Spleen (tissue), 13 donors: ENCODE results near the gene C5orf52. TPM values are rescaled to one million over a fixed set of nuclear protein-coding genes. Genes with fewer than 3 reads are reported as not detected.

ENCODE experiments used
- DNase-seq: peaks from one replicate; pipeline ENCODE4 v3.0.0-alpha.2; 2020
- H3K27ac ChIP-seq, 8 donors: fragments of 200-600 bp; sonication (generic) in 7 of 8; 1 replicate in 4 of 8; 2 replicates in 4 of 8; pipeline versions ENCODE4 v1.5.0 to v1.8.0; 2016 to 2021; ENCODE audit warnings: inconsistent platforms in 4 of 8, mild to moderate bottlenecking in 4 of 8, moderate library complexity in 1 of 8
- H3K27me3 ChIP-seq, 7 donors: fragments of 200-600 bp; sonication (generic) in 6 of 7; replicated peaks in 1 of 7; 1 replicate in 4 of 7; 2 replicates in 3 of 7; pipeline versions ENCODE4 v1.5.0 to v1.8.0; 2016 to 2021; ENCODE audit warnings: inconsistent platforms in 3 of 7, mild to moderate bottlenecking in 1 of 7
- H3K36me3 ChIP-seq, 6 donors: fragments of 200-600 bp; sonication (generic) in 5 of 6; 1 replicate in 4 of 6; 2 replicates in 2 of 6; pipeline versions ENCODE4 v1.5.0 to v1.8.0; 2016 to 2021; ENCODE audit warnings: inconsistent platforms in 2 of 6
- H3K4me1 ChIP-seq, 6 donors: fragments of 200-600 bp; sonication (generic) in 5 of 6; 1 replicate in 3 of 6; 2 replicates in 3 of 6; pipeline versions ENCODE4 v1.5.0 to v1.8.0; 2016 to 2021; ENCODE audit warnings: inconsistent platforms in 3 of 6
- H3K4me3 ChIP-seq, 8 donors: fragments of 200-600 bp; sonication (generic) in 7 of 8; 1 replicate in 4 of 8; 2 replicates in 4 of 8; pipeline versions ENCODE4 v1.5.0 to v1.8.0; 2016 to 2021; ENCODE audit warnings: inconsistent platforms in 4 of 8, mild to moderate bottlenecking in 4 of 8, moderate library complexity in 2 of 8
- H3K9me3 ChIP-seq, 8 donors: fragments of 200-600 bp; sonication (generic) in 7 of 8; 1 replicate in 4 of 8; 2 replicates in 4 of 8; pipeline versions ENCODE4 v1.5.0 to v1.8.0; 2016 to 2021; ENCODE audit warnings: inconsistent platforms in 4 of 8
- POLR2A ChIP-seq, 3 donors: fragments of 450-650 bp; IDR thresholded peaks; one replicate each; pipeline ENCODE4 v1.5.1; 2017; ENCODE audit warnings: antibody characterized with exemption in 3 of 3, mild to moderate bottlenecking in 1 of 3
- POLR2AphosphoS5 ChIP-seq, 3 donors: sonication (generic); formaldehyde crosslinking; IDR thresholded peaks; one replicate each; pipeline ENCODE4 v1.5.1; 2017; ENCODE audit warnings: antibody characterized with exemption in 3 of 3
- WGBS, 5 donors: extraction: QIAGEN DNeasy Blood & Tissue Kit in 3 of 5; methylation state at CpG; one replicate each; pipeline versions ENCODE4 v1.1.5 to v1.1.7; 2013 to 2018; 5-methylcytosine and 5-hydroxymethylcytosine counted together
- intact Hi-C: fragments of 100-400 bp; cut with DNase I; formaldehyde crosslinking; loops from one replicate; pipeline ENCODE4 v1.15.0; 2023; ENCODE audit warnings: low total_unique reads
- long read RNA-seq, 2 donors: transcript quantifications; one replicate each; lab custom pipeline, GENCODE V29; 2026
- polyA plus RNA-seq, 3 donors: library from polyadenylated mRNA; stranded (reverse); fragments of 200-250 nt; gene quantifications; one replicate each; pipeline ENCODE4 v1.2.1, GENCODE V29; 2013
- total RNA-seq, 7 donors: library from RNA; depleted of rRNA in 3 of 7; stranded (reverse); fragments of >200 nt in 3 of 7; fragmentation: NEBNext Ultra II Directional in 4 of 7; extraction: Animal tissue kit (Norgen Biotek cat#: 25700) in 4 of 7; gene quantifications; one replicate each; pipeline versions ENCODE4 v1.1.0 to v1.2.1, GENCODE V29; 2016 to 2021
- TF ChIP-seq, protein P1 (sequence below), 11 experiments: fragments of 200-600 bp in 7 of 11; fragments of 450-650 bp in 4 of 11; sonication (generic) in 4 of 11; IDR thresholded peaks in 8 of 11; conservative IDR thresholded peaks in 3 of 11; 1 replicate in 7 of 11; 2 replicates in 4 of 11; pipeline versions ENCODE4 v1.4.0 to v1.8.0; 2016 to 2021; ENCODE audit warnings: antibody characterized with exemption in 11 of 11, inconsistent platforms in 4 of 11, mild to moderate bottlenecking in 1 of 11
- donor health status: healthy with polysubstance abuse.
- donor health status: DM: no; HTN: no; CAD: no; lungs with moderate emphysema.
- donor health status: DM: no; HTN: no; CAD: no.
- donor health status: Bipolar disorder and iron deficiency.
- donor health status: healthy.
- donor health status: DM: no; HTN: no; CAD: no.
- donor health status: DM: yes; HTN: yes; CAD: no.

The C5orf52 gene
- not detected for total RNA-seq
- not detected for polyA plus RNA-seq
- long read RNA-seq, donor 1, result 0 reads
- long read RNA-seq, donor 2, result 0 reads

DNA sequence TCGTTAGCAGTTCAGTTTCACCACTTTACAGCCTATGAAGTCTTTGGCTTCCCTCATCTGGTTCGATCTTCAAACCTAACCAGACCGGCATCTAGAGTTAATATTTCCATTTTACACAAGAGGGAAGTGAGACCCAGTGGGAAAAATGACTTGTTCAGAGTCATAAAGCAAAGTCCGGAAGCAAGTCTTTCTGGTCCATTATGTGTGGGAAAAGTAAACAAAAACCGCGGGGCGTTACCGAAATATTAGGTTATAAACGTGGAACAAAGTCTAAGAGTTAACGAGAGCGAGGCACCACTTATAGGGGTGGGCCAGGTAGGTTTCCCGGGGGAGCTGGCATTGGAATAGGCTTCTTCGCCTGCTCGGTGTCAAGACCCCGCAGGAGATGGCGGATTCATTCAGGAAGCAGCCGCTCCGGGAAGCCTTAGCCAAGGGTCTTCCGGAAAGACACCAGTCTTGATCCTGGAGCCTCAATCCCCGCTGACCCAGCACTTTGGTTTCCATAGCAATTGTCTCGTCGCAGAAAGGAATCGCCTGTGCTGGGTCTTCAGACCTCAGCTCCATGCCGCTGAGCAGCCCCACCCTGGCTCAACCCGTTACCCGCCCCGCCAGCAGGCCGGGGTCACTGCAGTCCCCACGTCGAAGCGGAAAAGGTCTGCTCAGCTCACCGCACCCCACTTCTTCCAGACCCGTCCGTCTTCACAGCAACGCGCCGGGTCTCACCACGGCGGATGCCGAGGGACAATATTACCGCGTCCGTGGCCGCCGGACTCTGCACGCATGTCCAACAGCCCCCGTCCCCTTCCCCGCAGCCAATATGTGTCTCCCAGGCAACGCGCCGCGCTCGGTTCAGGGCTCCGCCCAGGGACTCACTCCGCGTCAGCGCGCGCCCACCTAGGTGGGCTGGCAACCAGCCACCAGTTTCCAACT lies at the start of gene C5orf52:
TSS of gene C5orf52 (plus strand) at position 872 of the 930 bp plus-strand sequence. CDS start 82 bp downstream, outside the sequence.
- H3K9me3 ChIP-seq, result no peaks in the 10 kb centered on the region
- H3K4me3 ChIP-seq, result peak within 1 kb of the TSS; percentile 46 to 72 (median 58)
- intact Hi-C loops, result loop anchor here (5.0 kb wide), 1 partner anchor 46 kb away; no protein-coding TSS in a partner anchor
- H3K36me3 ChIP-seq, result no peaks in the 10 kb centered on the region
- DNase-seq, result peak; percentile 81
- H3K27ac ChIP-seq, result peak within 1 kb of the TSS in 1 of 8 donors; percentile 24
- 1 to 5% (median 3%) methylated on average over 32 to 59 of the region's 59 CpGs for WGBS, 5 donors
- peaks cover 0 to 23% (median 17%) of the 10 kb centered on the region in 6 donors for H3K4me1 ChIP-seq
- TF ChIP-seq POLR2A (IDR thresholded peaks at IDR 0.05), result no peak
- TF ChIP-seq, protein P1, sequence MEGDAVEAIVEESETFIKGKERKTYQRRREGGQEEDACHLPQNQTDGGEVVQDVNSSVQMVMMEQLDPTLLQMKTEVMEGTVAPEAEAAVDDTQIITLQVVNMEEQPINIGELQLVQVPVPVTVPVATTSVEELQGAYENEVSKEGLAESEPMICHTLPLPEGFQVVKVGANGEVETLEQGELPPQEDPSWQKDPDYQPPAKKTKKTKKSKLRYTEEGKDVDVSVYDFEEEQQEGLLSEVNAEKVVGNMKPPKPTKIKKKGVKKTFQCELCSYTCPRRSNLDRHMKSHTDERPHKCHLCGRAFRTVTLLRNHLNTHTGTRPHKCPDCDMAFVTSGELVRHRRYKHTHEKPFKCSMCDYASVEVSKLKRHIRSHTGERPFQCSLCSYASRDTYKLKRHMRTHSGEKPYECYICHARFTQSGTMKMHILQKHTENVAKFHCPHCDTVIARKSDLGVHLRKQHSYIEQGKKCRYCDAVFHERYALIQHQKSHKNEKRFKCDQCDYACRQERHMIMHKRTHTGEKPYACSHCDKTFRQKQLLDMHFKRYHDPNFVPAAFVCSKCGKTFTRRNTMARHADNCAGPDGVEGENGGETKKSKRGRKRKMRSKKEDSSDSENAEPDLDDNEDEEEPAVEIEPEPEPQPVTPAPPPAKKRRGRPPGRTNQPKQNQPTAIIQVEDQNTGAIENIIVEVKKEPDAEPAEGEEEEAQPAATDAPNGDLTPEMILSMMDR (IDR thresholded peaks at IDR 0.05 in 8 of 11, conservative IDR thresholded peaks at IDR 0.05 in 3 of 11), result no peak
- TF ChIP-seq POLR2AphosphoS5 (IDR thresholded peaks at IDR 0.05), result peak; percentile 11 to 58 (median 52)
- H3K27me3 ChIP-seq, result peaks cover 0 to 32% (median 4%) of the 10 kb centered on the region in 7 donors

DNA sequence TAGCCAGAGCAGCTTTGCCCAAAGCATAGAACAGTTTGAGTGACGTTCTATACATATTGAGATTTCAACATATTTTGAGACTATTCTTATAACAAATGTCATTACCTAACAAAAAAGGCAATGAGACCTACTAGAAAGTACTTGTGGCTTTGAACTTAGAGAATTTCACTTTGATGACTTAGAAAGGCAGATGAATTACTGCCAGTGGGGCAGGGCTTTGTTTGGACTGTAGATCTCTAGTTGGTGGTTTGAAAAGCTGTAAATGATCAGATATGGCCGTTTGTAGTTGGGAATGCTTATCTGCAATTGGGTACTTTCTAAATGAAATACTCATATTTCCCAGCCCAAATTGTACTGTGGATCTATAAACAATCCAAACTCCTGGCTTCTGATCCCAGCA lies 47.2 kb upstream of the C5orf52 start:
- WGBS, 5 donors, result 59 to 68% (median 64%) methylated on average over 2 of the region's 2 CpGs
- Histone ChIP-seq H3K4me3 (no peak overlapping the region), H3K9me3 (peaks cover 0 to 3% (median 0%) of the 10 kb centered on the region in 8 donors), H3K27ac (no peak overlapping the region), H3K36me3 (no peaks in the 10 kb centered on the region), H3K27me3 (no peaks in the 10 kb centered on the region), H3K4me1 (no peaks in the 10 kb centered on the region)
- intact Hi-C loops, result no loop called here
- no peak for DNase-seq
- TF ChIP-seq POLR2A (IDR thresholded peaks at IDR 0.05), result no peak
- no peak for TF ChIP-seq POLR2AphosphoS5 (IDR thresholded peaks at IDR 0.05)
- TF ChIP-seq, protein P1 (IDR thresholded peaks at IDR 0.05 in 8 of 11, conservative IDR thresholded peaks at IDR 0.05 in 3 of 11), result no peak

DNA sequence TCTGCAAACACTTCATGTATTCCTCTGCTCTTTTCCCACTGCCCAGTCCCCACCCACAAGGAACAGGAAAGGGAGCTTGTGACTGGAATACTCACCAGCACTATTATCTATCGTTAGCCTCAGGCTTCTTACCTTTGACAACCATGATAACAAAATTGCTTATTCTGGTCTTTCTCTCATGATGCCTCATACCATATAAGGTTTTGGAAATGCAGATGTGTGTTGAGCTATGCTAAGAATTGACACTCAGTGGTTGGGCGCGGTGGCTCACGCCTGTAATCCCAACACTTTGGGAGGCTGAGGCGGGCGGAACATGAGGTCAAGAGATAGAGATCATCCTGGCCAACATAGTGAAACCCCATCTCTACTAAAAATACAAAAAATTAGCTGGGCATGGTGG lies 44.5 kb upstream of the C5orf52 start:
- intact Hi-C loops, result no loop called here
- WGBS, 5 donors, result 93 to 98% (median 96%) methylated on average over 6 of the region's 6 CpGs
- DNase-seq, result no peak
- H3K36me3 ChIP-seq, result no peaks in the 10 kb centered on the region
- H3K4me1 ChIP-seq, result no peaks in the 10 kb centered on the region
- H3K27me3 ChIP-seq, result no peaks in the 10 kb centered on the region
- TF ChIP-seq, protein P1 (IDR thresholded peaks at IDR 0.05 in 8 of 11, conservative IDR thresholded peaks at IDR 0.05 in 3 of 11), result no peak
- TF ChIP-seq POLR2AphosphoS5 (IDR thresholded peaks at IDR 0.05) (no peak), POLR2A (IDR thresholded peaks at IDR 0.05) (no peak)
- H3K4me3 ChIP-seq, result no peak overlapping the region
- H3K9me3 ChIP-seq, result peaks cover 0 to 16% (median 10%) of the 10 kb centered on the region in 8 donors
- no peak overlapping the region for H3K27ac ChIP-seq

DNA sequence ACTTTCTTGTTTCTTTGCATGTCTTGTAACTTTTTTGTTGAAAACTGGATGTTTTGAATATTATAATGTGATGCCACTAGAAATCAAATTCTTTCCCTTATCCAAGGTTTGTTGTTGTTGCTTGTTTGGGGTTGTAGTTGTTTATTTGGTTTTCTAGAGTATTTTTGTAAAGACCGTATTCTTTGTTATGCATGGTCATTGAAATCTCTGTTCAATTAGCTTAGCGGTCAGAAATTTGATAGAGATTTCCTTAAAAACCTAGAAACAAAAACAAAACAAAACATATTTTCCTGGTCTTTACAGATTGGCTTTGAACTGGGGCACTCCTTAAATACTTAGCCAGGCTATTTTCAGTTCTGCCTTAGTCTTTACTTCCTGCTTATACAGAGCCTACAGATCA lies 41.0 kb upstream of the C5orf52 start:
- Histone ChIP-seq H3K4me3 (no peak overlapping the region), H3K4me1 (no peaks in the 10 kb centered on the region), H3K27ac (no peak overlapping the region), H3K9me3 (peaks cover 0 to 13% (median 10%) of the 10 kb centered on the region in 8 donors), H3K27me3 (no peaks in the 10 kb centered on the region), H3K36me3 (no peaks in the 10 kb centered on the region)
- WGBS, 5 donors, result 88 to 98% (median 92%) methylated on average over 2 of the region's 2 CpGs
- no peak for DNase-seq
- intact Hi-C loops, result no loop called here
- TF ChIP-seq, protein P1 (IDR thresholded peaks at IDR 0.05 in 8 of 11, conservative IDR thresholded peaks at IDR 0.05 in 3 of 11), result no peak
- TF ChIP-seq POLR2AphosphoS5 (IDR thresholded peaks at IDR 0.05) (no peak), POLR2A (IDR thresholded peaks at IDR 0.05) (no peak)
